ENCODE results near the gene FOLR2.
"Not testable (repeated sequence)": the region's sequence is repeated elsewhere in the genome, so short reads cannot be mapped to it uniquely, and the experiment has no call there.

The FOLR2 gene

DNA sequence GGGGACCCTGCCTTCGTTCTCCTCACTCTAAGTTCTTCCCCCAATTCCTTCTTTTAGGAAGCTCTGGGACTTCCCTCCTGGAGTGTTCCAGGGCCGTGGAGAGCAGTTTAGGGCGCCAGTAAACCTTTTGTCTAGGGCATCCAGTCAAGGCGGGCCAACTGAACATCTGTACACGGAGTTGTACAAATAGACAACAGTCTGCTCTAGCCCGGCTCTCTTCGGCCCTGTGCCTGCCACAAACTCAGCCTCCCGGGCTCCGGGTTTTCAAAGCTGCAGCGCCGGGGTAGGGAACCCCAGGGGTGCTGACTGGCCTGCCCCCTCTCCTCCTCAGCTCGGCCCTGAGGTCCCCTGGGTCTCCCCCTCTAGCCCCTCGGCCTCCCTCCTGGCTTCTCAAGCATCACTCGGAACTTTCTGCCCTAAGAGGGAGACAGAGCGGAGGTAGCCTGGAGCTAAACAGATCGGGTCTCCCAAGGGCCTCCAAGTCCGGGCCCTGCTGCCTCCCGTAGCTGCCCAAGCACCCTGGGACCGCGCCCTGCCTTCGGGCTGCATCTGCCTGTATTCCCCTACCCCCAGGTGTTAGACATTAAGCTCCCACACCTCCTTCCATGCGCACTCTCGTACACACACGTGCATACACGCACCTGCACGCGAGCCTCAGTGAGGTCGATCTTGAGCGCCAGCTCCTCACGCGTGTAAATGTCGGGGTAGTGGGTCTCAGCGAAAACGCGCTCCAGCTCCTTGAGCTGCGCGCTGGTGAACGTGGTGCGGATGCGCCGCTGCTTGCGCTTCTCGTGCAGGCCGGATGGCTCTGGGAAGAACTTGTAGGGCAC lies 24.1 kb downstream of the FOLR2 start:
- DNase-seq (ENCODE audit: low read depth, low spot score): peak; percentile 41

GRCh38 chr11:72241291-72241781 lies 24.7 kb downstream of the FOLR2 start:
- DNase-seq (ENCODE audit: low read depth, low spot score): no peak

GRCh38 chr11:72242141-72242540 lies 25.5 kb downstream of the FOLR2 start:
- DNase-seq (ENCODE audit: low read depth, low spot score): no peak

DNA sequence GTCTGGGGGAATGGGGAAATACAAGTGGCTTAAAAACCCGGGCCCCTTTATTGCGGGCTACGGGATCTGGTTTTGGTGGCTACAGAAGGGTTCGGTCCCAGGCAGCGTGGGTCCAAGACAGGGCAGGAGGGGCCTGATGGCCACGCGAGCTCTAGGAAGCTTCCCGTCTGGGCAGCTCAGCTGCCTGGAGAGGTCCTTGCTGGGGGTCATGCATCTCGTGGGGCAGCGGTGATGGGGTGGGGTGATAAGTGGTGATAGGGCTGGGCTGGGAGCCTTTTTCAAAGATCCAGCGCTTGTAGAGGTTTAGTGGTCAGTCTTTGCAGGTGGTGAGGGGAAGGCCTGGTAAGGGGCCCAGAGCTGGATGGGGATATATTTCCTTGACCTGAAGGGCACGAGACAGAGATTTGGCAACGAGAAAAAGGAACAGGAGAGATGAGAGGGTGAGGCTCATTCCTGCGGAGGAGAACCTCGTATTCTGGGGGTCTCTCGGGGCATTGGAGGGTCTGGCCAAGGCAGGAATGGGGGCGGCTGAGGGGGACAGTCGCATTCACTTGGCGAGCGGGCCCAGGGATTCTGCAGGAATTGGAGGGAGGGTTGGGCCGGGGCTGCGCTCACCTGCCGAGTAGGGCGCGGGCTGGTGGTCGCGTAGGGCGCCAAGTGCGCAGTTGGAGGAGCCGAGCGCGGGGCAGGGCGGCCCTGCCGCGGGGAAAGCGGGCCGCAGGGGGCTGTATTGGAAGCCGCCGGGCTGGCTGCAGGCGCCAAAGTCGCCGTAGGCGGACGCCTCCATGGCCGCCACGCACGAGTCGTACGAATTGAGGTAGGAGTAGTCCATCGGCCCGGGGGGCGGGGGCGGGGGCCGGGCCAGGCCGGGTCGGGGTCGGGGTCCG lies 26.8 kb downstream of the FOLR2 start:
- DNase-seq (ENCODE audit: low read depth, low spot score): no peak

DNA sequence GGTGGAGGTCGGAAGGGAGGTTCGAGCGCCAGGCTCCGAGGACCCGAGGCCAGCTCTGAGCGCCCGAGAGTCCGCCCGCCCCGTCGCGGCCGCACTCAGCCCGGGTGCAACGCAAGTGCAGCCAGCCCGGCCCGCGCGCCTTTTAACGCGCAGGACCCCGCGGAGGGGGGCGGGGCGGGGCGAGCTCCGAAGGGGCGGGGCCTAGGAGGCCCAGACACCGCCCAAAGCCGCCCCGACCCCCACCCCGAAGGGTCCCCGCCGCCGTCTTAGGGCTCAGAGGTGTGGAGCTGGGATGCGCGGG lies 27.4 kb downstream of the FOLR2 start, which contains the start of gene PHOX2A:
Gene PHOX2A (minus strand): TSS at position 117 of the 301 bp plus-strand sequence. CDS start 172 bp downstream, outside the sequence.
- DNase-seq (ENCODE audit: low read depth, low spot score): no peak

- no peak for DNase-seq (ENCODE audit: low read depth, low spot score)
Observed at GRCh38 chr11:72244361-72245262, 28.0 kb downstream of the FOLR2 start.

DNA sequence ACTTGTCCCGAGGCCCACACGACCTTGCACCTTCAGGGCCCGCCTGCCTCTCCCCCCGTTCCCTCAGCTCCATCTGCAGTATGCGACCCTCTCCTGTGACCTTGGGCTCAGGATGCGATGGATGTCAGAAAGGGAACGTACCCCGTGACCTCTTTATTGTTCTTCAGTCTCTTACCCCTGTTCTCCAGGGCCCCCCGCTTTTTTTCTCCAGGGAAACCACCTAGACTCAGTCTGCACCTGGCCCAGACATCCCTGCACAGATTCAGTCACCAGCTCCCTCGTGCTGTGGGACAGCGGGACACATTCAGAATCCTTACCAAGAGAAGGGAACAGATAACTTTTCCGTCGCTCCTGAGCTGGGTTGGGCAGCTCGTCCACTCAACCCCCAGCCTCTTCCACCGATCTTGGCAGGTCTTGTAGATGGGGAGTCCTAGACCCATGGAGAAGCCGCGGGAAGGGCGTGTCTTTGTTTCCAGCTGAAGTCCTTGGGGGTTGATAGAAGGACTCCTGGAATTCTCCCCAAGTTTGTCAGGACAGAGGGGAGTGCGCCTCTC lies 28.7 kb downstream of the FOLR2 start:
- DNase-seq (ENCODE audit: low read depth, low spot score): no peak

- no peak for DNase-seq (ENCODE audit: low read depth, low spot score)
Observed at GRCh38 chr11:72247584-72247983, 31.0 kb downstream of the FOLR2 start.

DNA sequence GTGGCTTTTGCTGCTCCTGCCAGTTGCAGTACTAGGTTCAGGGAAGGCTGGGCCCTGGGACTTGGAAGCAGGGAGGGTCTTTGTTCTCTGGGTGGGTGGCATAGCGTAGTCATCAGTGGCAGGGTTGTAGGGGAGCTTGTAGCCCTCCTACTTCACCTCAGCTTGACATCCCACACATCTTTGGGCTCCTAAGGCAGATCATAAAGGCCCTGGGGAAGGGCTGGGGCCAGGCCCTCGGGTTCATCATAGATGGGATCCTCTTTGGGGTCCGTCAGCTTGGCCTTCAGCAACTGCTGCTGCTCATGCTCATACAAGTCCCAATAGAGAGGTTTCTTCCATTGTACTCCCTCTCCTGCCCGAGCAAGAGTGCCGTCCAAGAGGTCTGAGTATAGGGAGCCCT lies 33.4 kb downstream of the FOLR2 start:
- no peak for DNase-seq (ENCODE audit: low read depth, low spot score)

DNA sequence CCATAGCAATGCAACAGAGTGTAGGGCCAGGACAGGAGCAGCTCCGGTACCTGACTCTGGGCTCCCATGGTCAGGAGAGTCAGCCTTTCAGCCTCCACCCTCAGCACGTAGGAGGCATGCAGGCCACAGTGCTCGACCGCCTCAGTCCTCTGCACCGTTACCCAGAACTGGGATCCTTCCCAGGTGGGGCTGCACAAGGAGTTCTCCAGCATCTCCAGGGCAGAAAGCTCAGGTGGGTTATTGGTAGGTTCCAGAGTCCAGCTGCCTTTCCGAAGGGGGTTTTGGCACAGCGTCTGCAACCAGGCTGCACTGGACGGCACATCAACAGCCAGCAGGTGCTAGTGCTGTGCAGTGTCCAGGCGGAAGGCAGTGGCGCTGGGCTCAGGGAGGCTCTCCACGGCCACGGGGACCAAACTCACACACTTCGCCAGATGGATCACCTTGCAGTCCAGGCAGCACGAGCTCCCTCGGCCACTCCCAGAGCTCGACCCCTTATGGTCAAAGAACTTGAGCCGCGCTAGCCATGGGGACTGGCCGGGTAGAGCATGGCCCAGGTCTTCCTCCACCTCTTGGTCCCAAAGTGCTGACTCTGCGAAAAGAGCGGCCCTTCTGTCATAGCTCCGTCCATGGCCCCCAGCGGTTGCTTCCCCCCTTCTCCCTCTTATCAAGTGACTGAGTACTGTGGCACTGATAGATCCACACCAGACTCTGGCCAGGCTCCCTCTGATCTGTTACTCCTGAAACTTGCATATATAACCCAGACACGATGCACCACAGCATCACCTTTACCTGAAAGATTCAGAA lies 34.3 kb downstream of the FOLR2 start:
- no peak for DNase-seq (ENCODE audit: low read depth, low spot score)

- DNase-seq (ENCODE audit: low read depth, low spot score): no peak
Observed at GRCh38 chr11:72251614-72252013, 35.0 kb downstream of the FOLR2 start.

DNA sequence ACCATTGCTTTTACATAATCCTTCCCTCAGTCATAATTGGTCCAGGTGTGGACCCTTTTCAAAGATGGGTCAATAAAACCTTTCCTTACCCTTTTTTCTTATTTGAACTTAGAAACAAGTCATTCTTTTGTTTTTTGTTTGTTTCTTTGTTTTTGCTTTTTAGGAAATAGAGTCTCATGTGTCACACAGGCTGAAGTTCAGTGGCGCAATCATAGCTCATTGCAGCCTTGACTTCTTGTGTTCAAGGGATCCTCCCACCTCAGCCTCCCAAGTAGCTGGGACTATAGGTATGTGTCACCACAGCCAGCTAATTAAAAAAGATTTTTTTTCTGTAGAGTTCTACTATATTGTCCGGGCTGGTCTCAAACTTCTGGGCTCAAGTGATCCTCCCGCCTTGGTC lies 36.8 kb downstream of the FOLR2 start:
- no peak for DNase-seq (ENCODE audit: low read depth, low spot score)

- no peak for DNase-seq (ENCODE audit: low read depth, low spot score)
Observed at GRCh38 chr11:72254299-72254993, 37.9 kb downstream of the FOLR2 start.

DNA sequence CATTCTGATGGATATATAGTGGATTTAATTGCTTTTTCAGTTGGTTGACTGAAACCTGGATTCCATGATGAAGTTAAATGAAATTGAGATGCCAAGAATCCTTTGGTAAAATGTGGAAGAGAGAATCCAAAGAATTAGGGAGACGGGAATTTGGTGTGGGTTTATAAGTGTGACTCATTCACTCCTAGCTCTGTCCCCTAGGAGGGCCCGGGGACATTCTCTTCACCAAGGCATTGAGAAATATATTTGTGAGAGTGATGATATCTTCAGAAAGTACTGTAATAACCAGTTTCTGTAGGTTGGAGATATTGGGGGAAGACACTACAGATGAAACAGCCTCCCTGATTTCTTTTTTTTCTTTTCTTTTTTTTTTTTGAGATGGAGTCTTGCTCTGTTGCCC lies 41.0 kb downstream of the FOLR2 start:
- no peak for DNase-seq (ENCODE audit: low read depth, low spot score)

DNA sequence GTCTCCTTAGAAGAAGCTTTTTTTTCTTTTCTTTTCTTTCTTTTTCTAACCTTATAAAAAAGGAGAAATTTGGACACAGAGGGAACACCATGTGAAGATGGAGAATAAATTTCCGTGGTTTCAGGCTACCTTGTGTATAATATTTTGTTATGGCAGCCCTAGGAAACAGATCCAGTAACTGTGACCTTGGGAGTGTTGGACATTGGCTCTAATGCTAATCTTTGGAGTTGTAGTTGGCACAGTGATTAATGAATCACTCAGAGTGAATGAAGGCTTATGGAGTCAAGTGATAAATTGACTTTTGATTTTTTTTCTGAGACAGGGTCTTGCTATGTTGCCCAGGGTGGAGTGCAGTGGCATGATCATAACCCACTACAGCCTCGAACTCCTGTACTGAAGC lies 42.9 kb downstream of the FOLR2 start:
- DNase-seq (ENCODE audit: low read depth, low spot score): no peak

DNA sequence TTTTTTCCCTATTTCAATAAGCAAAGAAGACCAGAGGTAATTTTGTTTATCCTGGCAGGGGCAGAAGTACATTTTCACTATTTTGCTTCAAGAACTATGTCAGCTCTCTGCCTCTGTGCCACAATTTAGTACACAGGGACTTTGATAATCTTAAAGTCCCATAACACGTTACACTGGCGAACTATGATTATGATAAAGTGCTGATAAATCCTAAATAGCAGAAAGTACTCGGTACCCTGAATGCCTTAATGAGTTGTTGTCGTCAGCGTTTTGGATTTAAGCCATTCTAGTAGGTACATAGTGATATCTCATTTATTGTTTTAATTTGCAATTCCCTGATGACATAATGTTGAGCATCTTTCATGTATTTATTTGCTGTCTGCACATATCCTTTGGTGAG lies 44.0 kb downstream of the FOLR2 start:
- no peak for DNase-seq (ENCODE audit: low read depth, low spot score)

DNA sequence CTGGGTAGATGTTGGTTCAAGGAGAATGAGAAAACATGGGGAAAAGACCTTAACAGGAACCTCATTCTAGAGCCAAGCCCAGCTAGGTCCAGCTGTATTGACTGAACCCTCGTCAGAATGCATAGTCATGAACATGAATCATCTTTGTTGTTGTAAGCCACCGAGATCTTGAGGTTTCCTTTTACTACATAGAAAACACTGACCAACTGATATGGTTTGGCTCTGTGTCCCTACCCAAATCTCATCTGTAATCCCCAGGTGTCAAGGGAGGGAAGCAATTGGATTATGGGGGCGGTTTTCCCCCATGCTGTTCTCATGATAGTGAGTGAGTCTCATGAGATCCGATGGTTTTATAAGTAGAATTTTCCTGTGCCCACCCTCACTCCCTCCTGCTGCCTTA lies 46.8 kb downstream of the FOLR2 start:
- DNase-seq (ENCODE audit: low read depth, low spot score): peak; percentile 53

DNA sequence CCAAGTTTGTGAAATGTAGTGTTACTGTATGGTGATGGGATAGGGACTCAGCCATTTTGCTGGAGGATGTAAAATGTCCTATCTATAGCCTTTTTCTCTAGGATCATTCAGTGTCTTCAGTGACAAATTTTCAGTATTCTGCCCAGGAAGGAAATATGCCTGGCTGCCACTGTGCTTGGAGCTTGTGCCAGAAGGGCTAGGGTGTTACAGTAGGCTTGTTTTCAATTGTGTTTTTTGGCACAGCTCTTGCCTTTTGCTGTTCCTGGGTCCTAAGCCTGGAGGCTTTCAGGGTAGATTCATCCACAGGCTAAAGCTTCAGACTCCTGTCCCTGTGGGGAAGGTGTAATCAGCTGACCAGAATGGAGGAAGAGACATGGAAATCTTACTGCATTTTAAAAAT lies 49.4 kb downstream of the FOLR2 start:
- DNase-seq (ENCODE audit: low read depth, low spot score): peak; percentile 44

DNA sequence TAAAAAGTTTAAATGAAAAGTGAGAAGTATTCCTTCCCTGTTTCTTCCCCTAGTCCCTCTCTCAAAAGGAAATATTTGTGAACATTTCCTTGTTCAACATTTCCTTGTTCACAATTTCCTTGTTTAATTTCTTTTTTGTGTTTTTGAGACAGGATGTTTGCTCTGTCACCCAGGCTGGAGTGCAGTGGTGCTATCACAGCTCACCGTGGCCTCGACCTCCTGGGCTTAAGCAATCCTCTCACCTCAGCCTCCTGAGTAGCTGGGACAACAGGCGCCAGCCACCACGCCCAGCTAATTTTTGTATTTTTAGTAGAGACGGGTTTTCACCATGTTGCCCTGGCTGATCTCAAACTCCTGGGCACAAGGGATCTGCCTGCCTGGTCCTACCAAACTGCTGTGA lies 50.4 kb downstream of the FOLR2 start:
- not testable (repeated sequence) for DNase-seq (ENCODE audit: low read depth, low spot score)
